GM19324 (cell line): ENCODE results near the gene CTSZ.
"Not testable (repeated sequence)": the region's sequence is repeated elsewhere in the genome, so short reads cannot be mapped to it uniquely, and the experiment has no call there.

Experiments used
- ATAC-seq: cut with Tn5 transposase; IDR thresholded peaks from one replicate; pipeline ENCODE4 v1.9.1; 2021; ENCODE audit warnings: mild to moderate bottlenecking, moderate library complexity; ENCODE audit not compliant: unreplicated experiment, low FRiP score

Gene CTSZ

GRCh38 chr20:59006864-59007664 is at the start of gene CTSZ:
CTSZ (minus strand) TSS chr20:59007254; CDS start chr20:59007128, 126 bp downstream.
- ATAC-seq = no peak

GRCh38 chr20:59055302-59055701 is 48.2 kb upstream of the CTSZ start:
- ATAC-seq = no peak

GRCh38 chr20:59051666-59052185 is 44.7 kb upstream of the CTSZ start:
- no peak for ATAC-seq

- ATAC-seq = no peak
These were observed 43.4 kb upstream of the CTSZ start for GRCh38 chr20:59050437-59050836.

- no peak for ATAC-seq
These were observed 41.6 kb upstream of the CTSZ start for GRCh38 chr20:59048681-59049030.

- no peak for ATAC-seq
These were observed 41.1 kb upstream of the CTSZ start for GRCh38 chr20:59047938-59048680.

GRCh38 chr20:59046862-59047261 is 39.8 kb upstream of the CTSZ start:
- ATAC-seq = no peak

- ATAC-seq = no peak
These were observed 37.7 kb upstream of the CTSZ start for GRCh38 chr20:59044796-59045195.

- no peak for ATAC-seq
These were observed 37.2 kb upstream of the CTSZ start for GRCh38 chr20:59044295-59044694.

- ATAC-seq = no peak
These were observed 36.6 kb upstream of the CTSZ start for GRCh38 chr20:59043698-59044097.

GRCh38 chr20:59042796-59043631 is 36.0 kb upstream of the CTSZ start:
- ATAC-seq = peak; percentile 95

GRCh38 chr20:59042151-59042795 is 35.2 kb upstream of the CTSZ start, which contains the start of gene PRELID3B:
PRELID3B (minus strand) TSS chr20:59042786; CDS start chr20:59042730, 56 bp downstream.
- ATAC-seq = peak; percentile 32

- ATAC-seq = not testable (repeated sequence)
These were observed 34.4 kb upstream of the CTSZ start for GRCh38 chr20:59041487-59041886.

GRCh38 chr20:59040667-59041066 is 33.6 kb upstream of the CTSZ start:
- no peak for ATAC-seq

- ATAC-seq = no peak
These were observed 32.2 kb upstream of the CTSZ start for GRCh38 chr20:59039233-59039632.

GRCh38 chr20:59037386-59037785 is 30.3 kb upstream of the CTSZ start:
- no peak for ATAC-seq

GRCh38 chr20:59035381-59035780 is 28.3 kb upstream of the CTSZ start:
- ATAC-seq = no peak

- no peak for ATAC-seq
These were observed 26.6 kb upstream of the CTSZ start for GRCh38 chr20:59033616-59034165.

- no peak for ATAC-seq
These were observed 26.0 kb upstream of the CTSZ start for GRCh38 chr20:59033093-59033492.

- ATAC-seq = peak; percentile 29
These were observed 25.6 kb upstream of the CTSZ start for GRCh38 chr20:59032713-59033059.
